Right lobe of liver (tissue), 4 donors: Measurements from ENCODE around the gene PCBD2.
A peak's percentile ranks its signal among the peaks of the same experiment; 100 is the strongest.

Experiments used
- CTCF ChIP-seq, 4 donors: fragments of 200-600 bp in 3 of 4; fragments of 450-650 bp in 1 of 4; IDR thresholded peaks; one replicate each; pipeline versions ENCODE4 v1.5.1 to v1.8.0; 2016 to 2022; ENCODE audit warnings: antibody characterized with exemption in 4 of 4, mild to moderate bottlenecking in 2 of 4
- POLR2A ChIP-seq: fragments of 450-650 bp; IDR thresholded peaks from one replicate; pipeline ENCODE4 v1.6.1; 2017; ENCODE audit warnings: antibody characterized with exemption, mild to moderate bottlenecking
- donor health status: DM: no; HTN: no; CAD: no.
- donor health status: DM: no; HTN: no; CAD: no.
- donor health status: DM: no; HTN: yes; CAD: no.

- TF ChIP-seq CTCF (IDR thresholded peaks at IDR 0.05) (peak in 3 of 4 donors; percentile 34 to 50 (median 36)), POLR2A (no peak)
These were observed 12.3 kb downstream of the PCBD2 start for GRCh38 chr5:134917070-134917815.
